ENCODE measurements around the gene TTC31. TPM values are rescaled to one million over a fixed set of nuclear protein-coding genes. Genes with fewer than 3 reads are reported as not detected.
A peak's percentile ranks its signal among the peaks of the same experiment; 100 is the strongest.
"Not testable (repeated sequence)": the region's sequence is repeated elsewhere in the genome, so short reads cannot be mapped to it uniquely, and the experiment has no call there.

TTC31 gene
- total RNA-seq, 4 donors from 2014 or later = 16.5 to 27.2 (median 19.5) TPM

GRCh38 chr2:74439373-74439772 is 43.5 kb upstream of the TTC31 start:
- WGBS, 2 donors (ENCODE audit: low coverage in 1 of 2) = 0% methylated on average over 1 of the region's 3 CpGs; no CpG with 5 or more reads in 1 of the 2 donors
- peaks cover 29% of the 10 kb centered on the region for H3K27me3 ChIP-seq
- H3K4me1 ChIP-seq = peaks cover 0 to 66% (median 13%) of the 10 kb centered on the region in 3 donors
- no peak for ATAC-seq
- H3K4me3 ChIP-seq = peak overlapping the region; percentile 48 to 49
- no peaks in the 10 kb centered on the region for H3K36me3 ChIP-seq
- no peaks in the 10 kb centered on the region for H3K9me3 ChIP-seq
- no peak for TF ChIP-seq POLR2A (IDR thresholded peaks at IDR 0.05)
- no peak for TF ChIP-seq POLR2AphosphoS5 (IDR thresholded peaks at IDR 0.05)
- peak overlapping the region in 3 of 4 donors; percentile 70 to 88 (median 84) for H3K27ac ChIP-seq

- H3K4me1 ChIP-seq = peaks cover 0 to 66% (median 13%) of the 10 kb centered on the region in 3 donors
- H3K27ac ChIP-seq = peak overlapping the region; percentile 15 to 88 (median 77)
- TF ChIP-seq POLR2AphosphoS5 (IDR thresholded peaks at IDR 0.05) (peak; percentile 21), CTCF (IDR thresholded peaks at IDR 0.05) (no peak)
- ATAC-seq = peak; percentile 56
- H3K36me3 ChIP-seq = no peaks in the 10 kb centered on the region
- 0 to 7% methylated on average over 3 to 4 of the region's 14 CpGs for WGBS, 2 donors (ENCODE audit: low coverage in 1 of 2)
- H3K27me3 ChIP-seq = peaks cover 29% of the 10 kb centered on the region
- H3K9me3 ChIP-seq = no peaks in the 10 kb centered on the region
- peak overlapping the region; percentile 48 to 49 for H3K4me3 ChIP-seq
Measured at GRCh38 chr2:74439803-74440377, 43.0 kb upstream of the TTC31 start.

- no CpG with 5 or more reads among the region's 45 CpGs for WGBS, 2 donors (ENCODE audit: low coverage in 1 of 2)
- ATAC-seq = peak; percentile 95
- Histone ChIP-seq H3K4me1 (peaks cover 0 to 66% (median 13%) of the 10 kb centered on the region in 3 donors), H3K36me3 (no peaks in the 10 kb centered on the region), H3K4me3 (peak overlapping the region; percentile 48 to 49), H3K27ac (peak overlapping the region; percentile 15 to 88 (median 77)), H3K9me3 (no peaks in the 10 kb centered on the region), H3K27me3 (peaks cover 29% of the 10 kb centered on the region)
- TF ChIP-seq POLR2AphosphoS5 (IDR thresholded peaks at IDR 0.05) (peak; percentile 26), POLR2A (IDR thresholded peaks at IDR 0.05) (peak; percentile 22 to 37), EP300 (IDR thresholded peaks at IDR 0.05) (no peak), CTCF (IDR thresholded peaks at IDR 0.05) (peak in 3 of 4 experiments; percentile 33 to 67 (median 57))
Measured at GRCh38 chr2:74440378-74441169, 42.3 kb upstream of the TTC31 start.

GRCh38 chr2:74441170-74441689 is 41.7 kb upstream of the TTC31 start:
- Histone ChIP-seq H3K9me3 (no peaks in the 10 kb centered on the region), H3K36me3 (no peaks in the 10 kb centered on the region), H3K4me3 (peak overlapping the region; percentile 48 to 49), H3K27ac (peak overlapping the region in 3 of 4 donors; percentile 70 to 88 (median 84)), H3K27me3 (peaks cover 29% of the 10 kb centered on the region), H3K4me1 (peaks cover 0 to 60% (median 13%) of the 10 kb centered on the region in 3 donors)
- WGBS, 2 donors (ENCODE audit: low coverage in 1 of 2) = 15 to 64% methylated on average over 6 to 10 of the region's 33 CpGs
- no peak for ATAC-seq
- no peak for TF ChIP-seq POLR2A (IDR thresholded peaks at IDR 0.05)
- TF ChIP-seq CTCF (IDR thresholded peaks at IDR 0.05) = peak in 1 of 4 experiments; percentile 3

- Histone ChIP-seq H3K4me3 (peak within 1 kb of the TSS; percentile 48 to 49), H3K9me3 (no peaks in the 10 kb centered on the region), H3K36me3 (no peaks in the 10 kb centered on the region), H3K27ac (peak within 1 kb of the TSS; percentile 6 to 88 (median 77)), H3K4me1 (peaks cover 0 to 54% (median 13%) of the 10 kb centered on the region in 3 donors), H3K27me3 (peaks cover 29% of the 10 kb centered on the region)
- WGBS, 2 donors (ENCODE audit: low coverage in 1 of 2) = 19 to 28% methylated on average over 6 to 7 of the region's 75 CpGs
- ATAC-seq = peak; percentile 10
- TF ChIP-seq POLR2A (IDR thresholded peaks at IDR 0.05) = no peak
- TF ChIP-seq CTCF (IDR thresholded peaks at IDR 0.05) = no peak
- TF ChIP-seq EP300 (IDR thresholded peaks at IDR 0.05) = no peak
- no peak for TF ChIP-seq POLR2AphosphoS5 (IDR thresholded peaks at IDR 0.05)
Measured at GRCh38 chr2:74441690-74442482, 41.0 kb upstream of the TTC31 start, which contains the start of gene RTKN. RTKN (minus strand) TSS chr2:74441937; CDS start chr2:74441816, 121 bp downstream.

- Histone ChIP-seq H3K4me3 (peak overlapping the region in 1 of 2 donors; percentile 49), H3K4me1 (peaks cover 0 to 46% (median 13%) of the 10 kb centered on the region in 3 donors), H3K27me3 (peaks cover 29% of the 10 kb centered on the region)
- not testable (repeated sequence) for H3K9me3 ChIP-seq, ATAC-seq, H3K27ac ChIP-seq, H3K36me3 ChIP-seq
- 86 to 89% methylated on average over 6 to 12 of the region's 16 CpGs for WGBS, 2 donors (ENCODE audit: low coverage in 1 of 2)
Measured at GRCh38 chr2:74442483-74443297, 40.2 kb upstream of the TTC31 start.

All from gastroesophageal sphincter (tissue), 4 donors.